ENCODE measurements around the gene ATP1A4. TPM values are rescaled to one million over a fixed set of nuclear protein-coding genes. Genes with fewer than 3 reads are reported as not detected.
A peak's percentile ranks its signal among the peaks of the same experiment; 100 is the strongest.

The ATP1A4 gene
- total RNA-seq, 1 donor = not detected

DNA sequence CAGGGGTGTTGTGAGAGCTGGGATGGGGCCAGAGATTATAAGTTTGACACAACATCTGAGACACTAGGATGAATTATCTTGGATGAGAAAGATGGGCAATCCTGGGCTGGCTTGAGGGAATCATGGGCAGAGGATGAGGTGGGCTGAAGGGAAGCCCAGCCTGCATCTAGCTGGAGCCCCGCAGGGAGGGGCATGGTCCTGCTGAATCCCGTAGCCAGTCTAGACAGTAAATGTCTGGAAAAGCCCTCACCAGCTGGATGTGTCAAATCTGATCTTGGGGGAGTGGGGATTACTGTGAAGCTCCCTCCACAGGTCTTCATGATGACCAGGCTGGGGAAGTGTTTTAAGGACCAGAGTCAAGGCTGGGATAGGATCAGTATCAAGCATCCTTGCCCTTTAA lies 35.3 kb downstream of the ATP1A4 start:
- H3K36me3 ChIP-seq (ENCODE audit: insufficient read depth, low read length) = no peaks in the 10 kb centered on the region
- no peak overlapping the region for H3K4me3 ChIP-seq (ENCODE audit: insufficient read depth, low read length)
- H3K79me2 ChIP-seq (ENCODE audit: insufficient read depth, low read length) = no peaks in the 10 kb centered on the region
- H2AFZ ChIP-seq (ENCODE audit: low read length) = no peak overlapping the region
- H3K4me1 ChIP-seq (ENCODE audit: insufficient read depth, low read length) = peaks cover 6% of the 10 kb centered on the region
- H4K20me1 ChIP-seq (ENCODE audit: insufficient read depth, low read length) = no peaks in the 10 kb centered on the region
- H3K9me3 ChIP-seq (ENCODE audit: low read depth, low read length) = no peaks in the 10 kb centered on the region
- no peaks in the 10 kb centered on the region for H3K27me3 ChIP-seq (ENCODE audit: insufficient read depth, low read length)
- H3K27ac ChIP-seq (ENCODE audit: low read depth, low read length) = no peak overlapping the region
- H3K4me2 ChIP-seq (ENCODE audit: insufficient read depth, low read length) = no peak overlapping the region
- DNase-seq (ENCODE audit: insufficient read length, low spot score, missing footprints) = no peak
- TF ChIP-seq, protein P1, sequence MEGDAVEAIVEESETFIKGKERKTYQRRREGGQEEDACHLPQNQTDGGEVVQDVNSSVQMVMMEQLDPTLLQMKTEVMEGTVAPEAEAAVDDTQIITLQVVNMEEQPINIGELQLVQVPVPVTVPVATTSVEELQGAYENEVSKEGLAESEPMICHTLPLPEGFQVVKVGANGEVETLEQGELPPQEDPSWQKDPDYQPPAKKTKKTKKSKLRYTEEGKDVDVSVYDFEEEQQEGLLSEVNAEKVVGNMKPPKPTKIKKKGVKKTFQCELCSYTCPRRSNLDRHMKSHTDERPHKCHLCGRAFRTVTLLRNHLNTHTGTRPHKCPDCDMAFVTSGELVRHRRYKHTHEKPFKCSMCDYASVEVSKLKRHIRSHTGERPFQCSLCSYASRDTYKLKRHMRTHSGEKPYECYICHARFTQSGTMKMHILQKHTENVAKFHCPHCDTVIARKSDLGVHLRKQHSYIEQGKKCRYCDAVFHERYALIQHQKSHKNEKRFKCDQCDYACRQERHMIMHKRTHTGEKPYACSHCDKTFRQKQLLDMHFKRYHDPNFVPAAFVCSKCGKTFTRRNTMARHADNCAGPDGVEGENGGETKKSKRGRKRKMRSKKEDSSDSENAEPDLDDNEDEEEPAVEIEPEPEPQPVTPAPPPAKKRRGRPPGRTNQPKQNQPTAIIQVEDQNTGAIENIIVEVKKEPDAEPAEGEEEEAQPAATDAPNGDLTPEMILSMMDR (IDR thresholded peaks at IDR 0.05; ENCODE audit: extremely low read depth, low read depth, low read length) = no peak

DNA sequence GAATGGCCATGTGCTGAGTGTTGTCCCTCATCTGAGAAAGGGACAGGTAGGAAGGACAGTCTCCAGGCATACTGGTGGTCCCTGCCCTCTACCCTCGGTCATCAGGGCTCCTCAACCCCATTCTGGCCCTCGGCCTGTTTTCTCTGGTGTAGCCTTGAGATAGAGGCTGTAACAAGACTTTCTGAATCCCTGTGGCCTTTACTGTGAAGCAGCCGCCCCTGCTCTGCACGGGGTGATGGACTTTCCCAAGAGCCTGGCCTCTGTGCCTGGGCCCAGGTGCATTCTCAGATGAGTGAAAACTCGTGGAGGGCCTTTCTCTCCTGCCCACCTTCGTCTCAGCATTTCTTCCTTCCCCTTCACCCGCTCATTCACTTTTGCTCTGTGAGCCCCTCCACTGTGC lies 36.0 kb downstream of the ATP1A4 start:
- no peaks in the 10 kb centered on the region for H3K36me3 ChIP-seq (ENCODE audit: insufficient read depth, low read length)
- H3K4me1 ChIP-seq (ENCODE audit: insufficient read depth, low read length) = peaks cover 6% of the 10 kb centered on the region
- no peak overlapping the region for H3K4me2 ChIP-seq (ENCODE audit: insufficient read depth, low read length)
- H3K27me3 ChIP-seq (ENCODE audit: insufficient read depth, low read length) = no peaks in the 10 kb centered on the region
- no peak overlapping the region for H3K27ac ChIP-seq (ENCODE audit: low read depth, low read length)
- DNase-seq (ENCODE audit: insufficient read length, low spot score, missing footprints) = no peak
- TF ChIP-seq, protein P1 (IDR thresholded peaks at IDR 0.05; ENCODE audit: extremely low read depth, low read depth, low read length) = no peak
- no peak overlapping the region for H2AFZ ChIP-seq (ENCODE audit: low read length)
- no peaks in the 10 kb centered on the region for H3K79me2 ChIP-seq (ENCODE audit: insufficient read depth, low read length)
- H4K20me1 ChIP-seq (ENCODE audit: insufficient read depth, low read length) = no peaks in the 10 kb centered on the region
- no peak overlapping the region for H3K4me3 ChIP-seq (ENCODE audit: insufficient read depth, low read length)
- no peaks in the 10 kb centered on the region for H3K9me3 ChIP-seq (ENCODE audit: low read depth, low read length)

DNA sequence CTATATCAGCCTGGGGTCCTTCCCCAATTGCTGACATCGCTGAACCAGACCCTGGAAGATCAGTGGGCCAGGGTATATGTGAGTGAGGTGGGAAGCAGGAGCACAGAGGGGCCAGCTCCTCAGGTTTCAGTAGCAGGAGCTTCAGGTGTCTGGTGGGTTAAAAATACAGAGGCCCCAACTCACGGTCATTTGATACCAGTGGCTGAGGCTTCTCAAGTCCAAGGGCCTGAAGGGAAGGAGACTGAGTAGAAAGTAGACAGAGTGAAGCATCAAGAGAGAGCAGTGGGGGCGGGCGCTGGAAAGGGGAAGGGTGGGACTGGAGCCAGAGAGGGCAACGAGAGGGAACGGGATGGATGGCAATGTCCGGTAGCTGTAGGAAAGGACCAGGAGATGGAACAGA lies 36.9 kb downstream of the ATP1A4 start:
- Histone ChIP-seq H3K4me1 (ENCODE audit: insufficient read depth, low read length) (peaks cover 8% of the 10 kb centered on the region), H3K79me2 (ENCODE audit: insufficient read depth, low read length) (no peaks in the 10 kb centered on the region), H3K4me2 (ENCODE audit: insufficient read depth, low read length) (no peak overlapping the region), H3K9me3 (ENCODE audit: low read depth, low read length) (no peaks in the 10 kb centered on the region), H4K20me1 (ENCODE audit: insufficient read depth, low read length) (no peaks in the 10 kb centered on the region), H3K27ac (ENCODE audit: low read depth, low read length) (no peak overlapping the region), H2AFZ (ENCODE audit: low read length) (no peak overlapping the region), H3K4me3 (ENCODE audit: insufficient read depth, low read length) (no peak overlapping the region), H3K27me3 (ENCODE audit: insufficient read depth, low read length) (no peaks in the 10 kb centered on the region), H3K36me3 (ENCODE audit: insufficient read depth, low read length) (no peaks in the 10 kb centered on the region)
- no peak for DNase-seq (ENCODE audit: insufficient read length, low spot score, missing footprints)
- TF ChIP-seq, protein P1 (IDR thresholded peaks at IDR 0.05; ENCODE audit: extremely low read depth, low read depth, low read length) = no peak

DNA sequence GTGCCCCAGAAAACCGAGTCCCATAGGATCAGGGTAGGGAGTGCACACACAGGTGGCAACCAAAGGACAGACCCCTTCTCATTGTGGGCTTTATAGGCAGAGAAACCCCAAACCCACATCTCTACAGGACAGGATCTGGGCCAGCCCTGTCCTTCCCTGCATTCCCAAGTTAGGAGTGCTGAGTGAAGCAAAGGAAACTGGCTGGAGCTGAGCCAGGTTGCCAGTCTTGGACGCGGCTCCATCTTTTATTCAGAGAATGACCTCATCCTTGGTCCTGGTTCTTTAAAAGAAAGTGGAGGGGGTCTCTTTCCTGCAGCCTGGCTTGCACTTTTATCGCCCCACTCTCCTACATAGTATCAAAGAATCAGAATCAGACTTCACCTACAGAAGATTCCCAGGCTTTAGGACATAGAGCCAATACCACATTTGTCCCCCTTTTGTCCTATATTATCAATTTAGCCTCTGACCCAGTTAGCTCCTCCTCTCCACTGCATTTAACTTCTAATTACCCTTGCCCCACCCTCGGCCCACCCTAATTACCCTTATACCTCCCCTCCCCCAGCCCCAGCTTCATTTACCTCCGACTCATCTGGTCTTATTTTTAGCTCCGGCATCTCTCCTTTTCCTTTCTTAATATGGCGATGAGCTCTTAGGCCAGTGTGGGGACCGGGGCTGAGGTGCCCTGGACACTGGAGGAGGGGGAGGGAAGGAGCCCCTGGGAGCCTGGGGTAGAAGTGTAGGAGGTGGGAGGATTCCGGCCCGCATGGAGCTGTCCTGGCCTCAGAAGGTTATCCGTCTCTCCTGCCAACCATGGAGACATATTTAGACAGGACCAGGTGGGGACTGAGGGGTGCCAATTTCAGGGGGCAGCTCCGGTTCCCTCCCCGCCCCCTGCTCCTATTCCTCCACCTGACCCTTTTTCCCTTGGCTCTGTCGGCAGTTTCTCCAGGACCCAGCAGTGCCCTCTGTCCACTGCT lies 38.5 kb downstream of the ATP1A4 start, which contains the start of gene CASQ1:
Gene CASQ1, plus strand, starts transcription at position 927 of the 977 bp plus-strand sequence. CDS start 177 bp downstream, outside the sequence.
- no peaks in the 10 kb centered on the region for H3K36me3 ChIP-seq (ENCODE audit: insufficient read depth, low read length)
- no peak within 1 kb of the TSS for H3K4me3 ChIP-seq (ENCODE audit: insufficient read depth, low read length)
- H3K79me2 ChIP-seq (ENCODE audit: insufficient read depth, low read length) = no peaks in the 10 kb centered on the region
- peak within 1 kb of the TSS; percentile 11 for H2AFZ ChIP-seq (ENCODE audit: low read length)
- H4K20me1 ChIP-seq (ENCODE audit: insufficient read depth, low read length) = no peaks in the 10 kb centered on the region
- no peaks in the 10 kb centered on the region for H3K9me3 ChIP-seq (ENCODE audit: low read depth, low read length)
- TF ChIP-seq, protein P1 (IDR thresholded peaks at IDR 0.05; ENCODE audit: extremely low read depth, low read depth, low read length) = no peak
- no peak for DNase-seq (ENCODE audit: insufficient read length, low spot score, missing footprints)
- H3K4me2 ChIP-seq (ENCODE audit: insufficient read depth, low read length) = no peak within 1 kb of the TSS
- no peak within 1 kb of the TSS for H3K27ac ChIP-seq (ENCODE audit: low read depth, low read length)
- H3K27me3 ChIP-seq (ENCODE audit: insufficient read depth, low read length) = no peaks in the 10 kb centered on the region
- peaks cover 10% of the 10 kb centered on the region for H3K4me1 ChIP-seq (ENCODE audit: insufficient read depth, low read length)

Measured in osteoblast (primary cell).